CD4-positive, alpha-beta T cell treated with Interleukin-2 at 100 ng/mL for 4 hours (primary cell): ENCODE measurements around the gene SLC29A3.
"Not testable (repeated sequence)": the region's sequence is repeated elsewhere in the genome, so short reads cannot be mapped to it uniquely, and the experiment has no call there.

Experiments used
- DNase-seq: peaks from one replicate; pipeline ENCODE4 v3.0.0-alpha.2; 2020; ENCODE audit warnings: low spot score

SLC29A3 gene

GRCh38 chr10:71347587-71348395 lies 28.7 kb downstream of the SLC29A3 start:
- DNase-seq: no peak

GRCh38 chr10:71348850-71349249 lies 29.8 kb downstream of the SLC29A3 start:
- DNase-seq: no peak

GRCh38 chr10:71349406-71349805 lies 30.3 kb downstream of the SLC29A3 start:
- no peak for DNase-seq

- no peak for DNase-seq
These were observed 32.0 kb downstream of the SLC29A3 start for GRCh38 chr10:71351087-71351486.

GRCh38 chr10:71351628-71352319 lies 32.7 kb downstream of the SLC29A3 start:
- no peak for DNase-seq

GRCh38 chr10:71353639-71354038 lies 34.6 kb downstream of the SLC29A3 start:
- DNase-seq: no peak

- DNase-seq: no peak
These were observed 35.7 kb downstream of the SLC29A3 start for GRCh38 chr10:71354776-71355175.

- no peak for DNase-seq
These were observed 36.8 kb downstream of the SLC29A3 start for GRCh38 chr10:71355886-71356285.

- no peak for DNase-seq
These were observed 38.8 kb downstream of the SLC29A3 start for GRCh38 chr10:71357792-71358265.

- DNase-seq: no peak
These were observed 39.2 kb downstream of the SLC29A3 start for GRCh38 chr10:71358277-71358676.

- not testable (repeated sequence) for DNase-seq
These were observed 39.8 kb downstream of the SLC29A3 start for GRCh38 chr10:71358906-71359305.

- no peak for DNase-seq
These were observed 40.4 kb downstream of the SLC29A3 start for GRCh38 chr10:71359364-71360046.

- DNase-seq: no peak
These were observed 41.7 kb downstream of the SLC29A3 start for GRCh38 chr10:71360735-71361134.

GRCh38 chr10:71361581-71361980 lies 42.5 kb downstream of the SLC29A3 start:
- DNase-seq: no peak

GRCh38 chr10:71362141-71362540 lies 43.1 kb downstream of the SLC29A3 start:
- no peak for DNase-seq

GRCh38 chr10:71363936-71364335 lies 44.9 kb downstream of the SLC29A3 start:
- DNase-seq: no peak

GRCh38 chr10:71365366-71365765 lies 46.3 kb downstream of the SLC29A3 start:
- DNase-seq: no peak

- no peak for DNase-seq
These were observed 47.6 kb downstream of the SLC29A3 start for GRCh38 chr10:71366690-71367089.

GRCh38 chr10:71367271-71367670 lies 48.2 kb downstream of the SLC29A3 start:
- no peak for DNase-seq

GRCh38 chr10:71368176-71368575 lies 49.1 kb downstream of the SLC29A3 start:
- no peak for DNase-seq

- DNase-seq: no peak
These were observed 49.6 kb downstream of the SLC29A3 start for GRCh38 chr10:71368643-71369042.

GRCh38 chr10:71369602-71370001 lies 50.5 kb downstream of the SLC29A3 start:
- no peak for DNase-seq

GRCh38 chr10:71370031-71370430 lies 51.0 kb downstream of the SLC29A3 start:
- DNase-seq: no peak
